C4-2B (cell line): ENCODE data around the gene MYH10.

Experiments
- ZFX ChIP-seq: fragments of 450-650 bp; IDR thresholded peaks from 2 replicates; pipeline ENCODE4 v1.6.1; 2017
- TF ChIP-seq, protein P1 (sequence below): fragments of 450-650 bp; conservative IDR thresholded peaks from 2 replicates; pipeline ENCODE4 v1.5.1; 2017; ENCODE audit warnings: mild to moderate bottlenecking

GRCh38 chr17:8593276-8593675 lies 37.2 kb downstream of the MYH10 start:
- TF ChIP-seq, protein P1, sequence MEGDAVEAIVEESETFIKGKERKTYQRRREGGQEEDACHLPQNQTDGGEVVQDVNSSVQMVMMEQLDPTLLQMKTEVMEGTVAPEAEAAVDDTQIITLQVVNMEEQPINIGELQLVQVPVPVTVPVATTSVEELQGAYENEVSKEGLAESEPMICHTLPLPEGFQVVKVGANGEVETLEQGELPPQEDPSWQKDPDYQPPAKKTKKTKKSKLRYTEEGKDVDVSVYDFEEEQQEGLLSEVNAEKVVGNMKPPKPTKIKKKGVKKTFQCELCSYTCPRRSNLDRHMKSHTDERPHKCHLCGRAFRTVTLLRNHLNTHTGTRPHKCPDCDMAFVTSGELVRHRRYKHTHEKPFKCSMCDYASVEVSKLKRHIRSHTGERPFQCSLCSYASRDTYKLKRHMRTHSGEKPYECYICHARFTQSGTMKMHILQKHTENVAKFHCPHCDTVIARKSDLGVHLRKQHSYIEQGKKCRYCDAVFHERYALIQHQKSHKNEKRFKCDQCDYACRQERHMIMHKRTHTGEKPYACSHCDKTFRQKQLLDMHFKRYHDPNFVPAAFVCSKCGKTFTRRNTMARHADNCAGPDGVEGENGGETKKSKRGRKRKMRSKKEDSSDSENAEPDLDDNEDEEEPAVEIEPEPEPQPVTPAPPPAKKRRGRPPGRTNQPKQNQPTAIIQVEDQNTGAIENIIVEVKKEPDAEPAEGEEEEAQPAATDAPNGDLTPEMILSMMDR: no peak
- TF ChIP-seq ZFX: no peak
